Keratinocyte (primary cell): ENCODE measurements around the gene BTRC. TPM values are rescaled to one million over a fixed set of nuclear protein-coding genes. Genes with fewer than 3 reads are reported as not detected.

Experiments used
- DNase-seq: peaks from one replicate; pipeline ENCODE4 v3.0.0-alpha.2; 2011; ENCODE audit warnings: low read depth, missing footprints, low spot score
- FAIRE-seq: peaks from 2 replicates; lab custom pipeline; 2011; peaks lifted over from hg19 to GRCh38; lab: Jason Lieb, UNC
- H2AFZ ChIP-seq: 2 replicates; pipeline ENCODE4 v1.6.0; 2012; ENCODE audit warnings: low read length, control low read depth, inconsistent platforms; ENCODE audit not compliant: control insufficient read depth
- H3K27ac ChIP-seq: 2 replicates; pipeline ENCODE4 v1.5.1; 2011; ENCODE audit warnings: low read length; ENCODE audit not compliant: control insufficient read depth, insufficient read depth
- H3K27me3 ChIP-seq: 3 replicates; pipeline ENCODE4 v1.6.0; 2011; ENCODE audit warnings: low read length; ENCODE audit not compliant: control insufficient read depth, insufficient read depth; ENCODE audit errors: extremely low read depth
- H3K36me3 ChIP-seq, 2 experiments: 2 replicates in 1 of 2; 3 replicates in 1 of 2; pipeline ENCODE4 v1.5.1; 2011; ENCODE audit warnings: low read length in 2 of 2, mild to moderate bottlenecking in 1 of 2; ENCODE audit not compliant: control insufficient read depth in 2 of 2, insufficient read depth in 2 of 2; ENCODE audit errors: extremely low read depth in 1 of 2
- H3K4me1 ChIP-seq: 3 replicates; pipeline ENCODE4 v1.5.1; 2011; ENCODE audit warnings: low read length; ENCODE audit not compliant: control insufficient read depth, insufficient read depth; ENCODE audit errors: extremely low read depth
- H3K4me2 ChIP-seq: 3 replicates; pipeline ENCODE4 v1.6.0; 2011; ENCODE audit warnings: low read depth, low read length; ENCODE audit not compliant: control insufficient read depth, insufficient read depth; ENCODE audit errors: extremely low read depth
- H3K4me3 ChIP-seq, 3 experiments: fragments of 200-600 bp in 1 of 3; sonication (generic) in 1 of 3; 2 replicates in 2 of 3; 3 replicates in 1 of 3; pipeline ENCODE4 v1.5.1; 2011 to 2016; ENCODE audit warnings: low read length in 3 of 3, mild to moderate bottlenecking in 3 of 3, control low read depth in 2 of 3, inconsistent platforms in 1 of 3, low read depth in 1 of 3, mixed read lengths in 1 of 3, mixed run types in 1 of 3, moderate library complexity in 1 of 3; ENCODE audit not compliant: control insufficient read depth in 2 of 3, insufficient read depth in 2 of 3; ENCODE audit errors: extremely low read depth in 1 of 3
- H3K79me2 ChIP-seq: 2 replicates; pipeline ENCODE4 v1.6.0; 2012; ENCODE audit warnings: low read length; ENCODE audit not compliant: control insufficient read depth, insufficient read depth
- H3K9ac ChIP-seq: 3 replicates; pipeline ENCODE4 v1.6.0; 2011; ENCODE audit warnings: low read length; ENCODE audit not compliant: control insufficient read depth, insufficient read depth; ENCODE audit errors: extremely low read depth
- H3K9me1 ChIP-seq: 3 replicates; pipeline ENCODE4 v1.6.0; 2011; ENCODE audit warnings: low read length; ENCODE audit not compliant: control insufficient read depth, insufficient read depth; ENCODE audit errors: extremely low read depth
- H3K9me3 ChIP-seq: 2 replicates; pipeline ENCODE4 v1.5.1; 2012; ENCODE audit warnings: low read depth, low read length; ENCODE audit not compliant: control insufficient read depth
- H4K20me1 ChIP-seq: 3 replicates; pipeline ENCODE4 v1.6.0; 2011; ENCODE audit warnings: low read length; ENCODE audit not compliant: control insufficient read depth, insufficient read depth; ENCODE audit errors: extremely low read depth
- EZH2 ChIP-seq: IDR thresholded peaks from one replicate; pipeline ENCODE4 v1.6.1; 2012; ENCODE audit warnings: inconsistent platforms, mild to moderate bottlenecking, low read length, moderate library complexity
- dilution Hi-C: fragments of 300-500 bp; cut with MboI; formaldehyde crosslinking; loops from one replicate; pipeline ENCODE4 v1.7.0; 2020; ENCODE audit warnings: low sequenced_read_pairs; ENCODE audit not compliant: extremely low pct_ligation_motif_present
- polyA plus RNA-seq, 5 experiments: library from polyadenylated mRNA; depleted of rRNA in 3 of 5; stranded (reverse) in 3 of 5; stranded (forward) in 1 of 5; unstranded in 1 of 5; fragments of >200 nt; gene quantifications; 1 replicate in 1 of 5; 2 replicates in 3 of 5; 3 replicates in 1 of 5; pipeline versions ENCODE4 v1.2.1 to v1.2.3, GENCODE V29; 2011 to 2012; ENCODE audit warnings: missing spikeins in 2 of 5, low read depth in 1 of 5, low replicate concordance in 1 of 5
- TF ChIP-seq, protein P1 (sequence below), 3 experiments: IDR thresholded peaks in 1 of 3; conservative IDR thresholded peaks in 1 of 3; optimal IDR thresholded peaks in 1 of 3; 2 replicates in 2 of 3; 3 replicates in 1 of 3; pipeline versions ENCODE3 to v1.5.1; 2011; ENCODE audit warnings: low read length in 3 of 3, mild to moderate bottlenecking in 3 of 3, moderate library complexity in 2 of 3, control low read depth in 1 of 3, inconsistent platforms in 1 of 3; ENCODE audit not compliant: insufficient read depth in 2 of 3; ENCODE audit errors: extremely low read depth in 1 of 3

BTRC gene
- polyA plus RNA-seq, 1 donor (not counting 4 experiments of a cell fraction or from before 2014, with no cell fraction given), result 21.7 TPM

DNA sequence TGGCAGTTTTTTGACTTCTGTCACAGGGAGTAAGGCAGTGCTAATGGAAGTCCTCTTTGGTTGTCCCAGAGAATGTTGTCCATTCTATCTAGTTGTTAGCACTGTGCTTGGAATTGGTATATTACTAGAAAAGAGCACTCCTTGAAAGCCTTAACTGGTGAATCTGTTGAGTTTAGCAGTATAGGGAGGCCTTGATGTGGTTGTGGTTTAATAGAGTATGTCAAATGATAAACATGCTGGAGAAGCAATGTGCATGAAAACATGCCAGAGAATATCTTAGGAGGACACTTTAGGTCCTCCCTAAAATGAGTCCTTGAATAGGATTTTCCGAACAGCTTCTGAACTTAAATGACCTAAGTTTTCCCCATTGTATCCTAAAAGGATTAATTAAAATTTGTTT, 98.6 kb downstream of the BTRC start:
- no peak for TF ChIP-seq EZH2
- TF ChIP-seq, protein P1, sequence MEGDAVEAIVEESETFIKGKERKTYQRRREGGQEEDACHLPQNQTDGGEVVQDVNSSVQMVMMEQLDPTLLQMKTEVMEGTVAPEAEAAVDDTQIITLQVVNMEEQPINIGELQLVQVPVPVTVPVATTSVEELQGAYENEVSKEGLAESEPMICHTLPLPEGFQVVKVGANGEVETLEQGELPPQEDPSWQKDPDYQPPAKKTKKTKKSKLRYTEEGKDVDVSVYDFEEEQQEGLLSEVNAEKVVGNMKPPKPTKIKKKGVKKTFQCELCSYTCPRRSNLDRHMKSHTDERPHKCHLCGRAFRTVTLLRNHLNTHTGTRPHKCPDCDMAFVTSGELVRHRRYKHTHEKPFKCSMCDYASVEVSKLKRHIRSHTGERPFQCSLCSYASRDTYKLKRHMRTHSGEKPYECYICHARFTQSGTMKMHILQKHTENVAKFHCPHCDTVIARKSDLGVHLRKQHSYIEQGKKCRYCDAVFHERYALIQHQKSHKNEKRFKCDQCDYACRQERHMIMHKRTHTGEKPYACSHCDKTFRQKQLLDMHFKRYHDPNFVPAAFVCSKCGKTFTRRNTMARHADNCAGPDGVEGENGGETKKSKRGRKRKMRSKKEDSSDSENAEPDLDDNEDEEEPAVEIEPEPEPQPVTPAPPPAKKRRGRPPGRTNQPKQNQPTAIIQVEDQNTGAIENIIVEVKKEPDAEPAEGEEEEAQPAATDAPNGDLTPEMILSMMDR (optimal IDR thresholded peaks at IDR 0.05 in 1 of 3, IDR thresholded peaks at IDR 0.05 in 1 of 3, conservative IDR thresholded peaks at IDR 0.05 in 1 of 3; ENCODE audit: extremely low read depth in 1 of 3, insufficient read depth in 2 of 3, low read length in 3 of 3), result no peak
- FAIRE-seq (no peak), DNase-seq (no peak)
- no peaks in the 10 kb centered on the region for H3K9me1 ChIP-seq
- H3K27me3 ChIP-seq, result no peaks in the 10 kb centered on the region
- no peaks in the 10 kb centered on the region for H3K9me3 ChIP-seq
- no peak overlapping the region for H3K27ac ChIP-seq
- H2AFZ ChIP-seq, result no peak overlapping the region
- no peaks in the 10 kb centered on the region for H3K4me1 ChIP-seq
- no peak overlapping the region for H3K9ac ChIP-seq
- no peak overlapping the region for H3K4me2 ChIP-seq
- H4K20me1 ChIP-seq, result peaks cover 2% of the 10 kb centered on the region
- no peak overlapping the region for H3K4me3 ChIP-seq
- dilution Hi-C loops, result no loop called here
- H3K36me3 ChIP-seq, result no peaks in the 10 kb centered on the region
- no peaks in the 10 kb centered on the region for H3K79me2 ChIP-seq

DNA sequence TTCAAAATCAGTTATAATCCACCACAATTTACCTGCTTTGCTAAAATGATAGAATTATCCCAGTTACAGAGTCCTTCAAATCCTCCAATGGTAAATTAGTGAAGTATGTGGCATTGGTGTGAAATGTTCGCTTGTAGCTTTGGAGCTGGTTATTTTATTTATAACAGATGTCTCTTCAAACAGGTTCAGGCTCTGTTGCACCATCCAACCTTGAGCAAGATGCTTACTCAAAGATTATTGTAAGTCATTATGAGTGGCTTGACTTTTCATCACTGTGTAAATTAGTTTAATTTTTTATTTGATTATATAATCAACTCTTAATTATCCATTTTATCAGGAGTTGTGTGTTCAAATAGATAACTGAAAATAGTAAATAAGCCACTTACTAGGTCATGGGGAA, 99.4 kb downstream of the BTRC start:
- FAIRE-seq (no peak), DNase-seq (no peak)
- Histone ChIP-seq H4K20me1 (peaks cover 2% of the 10 kb centered on the region), H3K9ac (no peak overlapping the region), H3K4me2 (no peak overlapping the region), H3K79me2 (no peaks in the 10 kb centered on the region), H3K27me3 (no peaks in the 10 kb centered on the region), H2AFZ (no peak overlapping the region), H3K9me1 (no peaks in the 10 kb centered on the region), H3K4me1 (no peaks in the 10 kb centered on the region), H3K4me3 (no peak overlapping the region), H3K27ac (no peak overlapping the region), H3K9me3 (no peaks in the 10 kb centered on the region), H3K36me3 (no peaks in the 10 kb centered on the region)
- TF ChIP-seq, protein P1 (optimal IDR thresholded peaks at IDR 0.05 in 1 of 3, IDR thresholded peaks at IDR 0.05 in 1 of 3, conservative IDR thresholded peaks at IDR 0.05 in 1 of 3; ENCODE audit: extremely low read depth in 1 of 3, insufficient read depth in 2 of 3, low read length in 3 of 3), result no peak
- TF ChIP-seq EZH2, result no peak
- dilution Hi-C loops, result no loop called here
